ENCODE measurements around the gene LRRFIP1.

The LRRFIP1 gene

DNA sequence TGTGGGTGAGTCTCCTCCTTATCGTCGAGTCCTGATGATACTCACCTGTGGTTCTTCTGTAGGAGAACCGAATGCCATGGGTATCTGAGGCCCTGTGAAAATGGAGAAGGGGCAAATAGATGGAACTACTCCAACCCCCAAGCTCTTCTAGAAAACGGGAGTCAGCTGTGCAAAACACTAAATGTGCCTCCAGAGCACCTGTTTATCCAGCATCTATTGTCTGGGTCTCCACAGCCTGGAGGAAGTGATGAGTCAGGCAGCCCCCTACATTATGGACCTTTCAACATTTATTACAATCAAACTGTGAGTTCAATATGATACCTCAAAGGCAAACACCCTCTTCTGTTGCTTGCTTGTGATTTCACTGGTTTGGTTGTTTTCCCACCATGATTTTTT lies 9.8 kb upstream of the LRRFIP1 start:
- no peak overlapping the region for H3K4me3 ChIP-seq (ENCODE audit: low read depth, low read length)

- H3K4me3 ChIP-seq (ENCODE audit: low read depth, low read length) = no peak overlapping the region
These were observed 8.9 kb upstream of the LRRFIP1 start for GRCh38 chr2:237618449-237618848.

- H3K4me3 ChIP-seq (ENCODE audit: low read depth, low read length) = no peak overlapping the region
These were observed 3.7 kb upstream of the LRRFIP1 start for GRCh38 chr2:237623428-237624403.

DNA sequence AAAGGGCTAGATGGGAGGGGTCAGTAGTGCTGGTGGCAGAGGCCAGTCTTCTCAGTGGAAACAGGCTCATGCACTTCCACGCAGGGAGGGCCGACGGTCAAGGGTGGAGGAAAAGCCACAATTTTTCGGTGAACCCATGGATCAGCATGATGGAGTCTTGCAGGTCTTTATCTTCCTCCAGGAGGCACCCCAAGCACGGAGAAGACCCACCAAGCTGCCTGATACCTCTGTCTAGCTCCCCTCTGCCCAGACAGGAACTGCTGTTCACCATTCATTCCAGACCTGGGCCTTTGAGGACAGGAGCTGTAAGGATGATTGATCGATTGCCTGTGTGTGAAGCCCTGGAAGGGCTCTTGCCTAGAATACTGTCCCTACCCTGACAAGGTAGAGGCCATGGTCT lies 2.8 kb upstream of the LRRFIP1 start:
- no peak overlapping the region for H3K4me3 ChIP-seq (ENCODE audit: low read depth, low read length)

- H3K4me3 ChIP-seq (ENCODE audit: low read depth, low read length) = no peak overlapping the region
These were observed 2.1 kb upstream of the LRRFIP1 start for GRCh38 chr2:237625216-237625705.

DNA sequence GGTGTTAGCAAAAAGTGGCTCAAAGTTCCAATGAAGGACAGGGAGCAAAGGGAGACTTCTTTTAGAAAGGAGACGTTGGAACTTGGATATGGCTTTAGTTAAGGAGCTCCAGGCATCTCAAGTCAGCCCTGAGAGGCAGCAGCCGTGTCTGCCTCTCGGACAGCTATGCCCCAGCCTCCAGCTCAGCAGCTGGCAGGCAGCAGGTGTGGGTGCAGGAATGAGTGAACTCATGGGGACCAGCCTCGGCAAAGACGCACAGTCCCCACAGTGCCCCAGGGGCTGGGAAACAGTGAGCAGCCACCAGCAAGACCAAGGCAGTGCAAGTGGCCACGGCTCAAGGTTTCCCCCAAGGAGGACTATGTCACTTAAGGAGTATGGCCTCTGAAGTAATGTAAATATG lies 1.6 kb upstream of the LRRFIP1 start:
- no peak overlapping the region for H3K4me3 ChIP-seq (ENCODE audit: low read depth, low read length)

DNA sequence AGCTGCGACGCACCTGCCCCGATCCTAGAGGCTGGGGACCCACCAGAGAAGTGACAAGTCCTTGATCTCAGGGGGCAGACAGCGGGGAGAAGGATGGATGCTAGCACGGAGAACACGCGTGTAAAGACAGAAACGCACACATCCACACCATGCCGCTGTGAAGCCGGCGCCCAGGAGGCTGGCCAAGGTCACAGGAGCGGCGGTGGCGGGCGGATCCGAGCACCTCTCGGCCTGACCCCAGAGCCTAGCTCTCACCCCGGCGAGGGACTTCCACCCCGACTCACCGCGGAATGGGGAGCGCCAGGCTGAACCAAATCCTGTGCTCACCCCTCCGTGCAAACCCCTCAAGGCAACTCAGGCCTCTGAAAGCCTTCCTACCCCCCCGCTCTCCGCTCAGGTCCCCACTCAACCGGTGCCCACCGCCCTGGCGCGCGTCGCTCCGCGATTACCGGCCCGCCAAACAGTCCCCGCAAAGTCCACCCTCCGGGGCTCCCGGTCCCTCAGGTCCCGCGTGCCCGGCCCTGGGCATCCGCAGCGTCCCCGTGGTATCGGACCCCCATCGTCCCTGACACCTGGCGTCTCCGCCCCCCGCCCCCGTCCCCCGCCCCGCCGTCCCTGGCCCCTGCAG lies 460 bp upstream of the LRRFIP1 start:
- peak overlapping the region; percentile 27 for H3K4me3 ChIP-seq (ENCODE audit: low read depth, low read length)

- H3K4me3 ChIP-seq (ENCODE audit: low read depth, low read length) = peak overlapping the region; percentile 50
These were observed 1.1 kb downstream of the LRRFIP1 start for GRCh38 chr2:237628247-237629187.

GRCh38 chr2:237629188-237629534 lies 1.8 kb downstream of the LRRFIP1 start:
- H3K4me3 ChIP-seq (ENCODE audit: low read depth, low read length) = no peak overlapping the region

- no peak overlapping the region for H3K4me3 ChIP-seq (ENCODE audit: low read depth, low read length)
These were observed 2.4 kb downstream of the LRRFIP1 start for GRCh38 chr2:237629739-237630138.

GRCh38 chr2:237630216-237631000 lies 3.0 kb downstream of the LRRFIP1 start:
- H3K4me3 ChIP-seq (ENCODE audit: low read depth, low read length) = no peak overlapping the region

- H3K4me3 ChIP-seq (ENCODE audit: low read depth, low read length) = no peak overlapping the region
These were observed 3.8 kb downstream of the LRRFIP1 start for GRCh38 chr2:237631007-237631785.

DNA sequence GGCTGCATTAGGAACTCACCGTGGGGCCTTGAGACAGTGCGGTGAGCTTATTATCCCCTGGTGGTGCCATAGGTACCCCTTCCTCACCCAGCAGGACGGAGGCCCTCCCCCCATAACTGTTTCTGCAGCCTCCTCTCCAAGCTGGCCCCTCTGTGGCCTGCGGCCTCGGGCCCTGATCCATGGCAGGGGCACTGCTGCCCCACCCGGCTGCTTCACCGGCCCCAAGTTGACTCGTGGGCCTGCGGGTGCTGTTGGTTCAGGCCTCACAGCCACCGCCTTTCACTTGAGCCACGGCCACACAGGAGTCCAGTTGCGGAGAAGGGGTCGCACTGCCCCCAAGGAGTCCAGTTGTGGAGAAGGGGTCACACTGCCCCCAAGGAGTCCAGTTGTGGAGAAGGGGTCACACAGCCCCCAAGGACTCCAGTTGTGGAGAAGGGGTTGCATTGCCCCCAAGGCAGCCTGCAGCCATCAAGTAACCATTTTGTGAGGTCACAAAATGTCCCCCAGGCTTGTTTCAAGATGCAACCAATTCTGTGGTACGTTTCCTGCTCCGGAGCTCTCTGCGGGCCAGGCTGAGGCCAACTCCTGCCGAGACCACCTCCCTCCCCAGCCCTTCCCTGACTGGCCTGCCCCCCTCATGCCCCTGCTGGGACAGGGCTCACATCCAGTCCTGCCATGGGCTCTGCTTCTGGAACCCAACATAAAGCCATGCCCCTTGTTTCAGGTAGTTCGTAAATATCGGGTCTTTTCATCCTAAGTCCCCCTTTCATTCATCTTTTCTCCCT lies 4.6 kb downstream of the LRRFIP1 start:
- no peak overlapping the region for H3K4me3 ChIP-seq (ENCODE audit: low read depth, low read length)

GRCh38 chr2:237633061-237633561 lies 5.7 kb downstream of the LRRFIP1 start:
- no peak overlapping the region for H3K4me3 ChIP-seq (ENCODE audit: low read depth, low read length)

- H3K4me3 ChIP-seq (ENCODE audit: low read depth, low read length) = no peak overlapping the region
These were observed 9.2 kb downstream of the LRRFIP1 start for GRCh38 chr2:237636578-237636977.

DNA sequence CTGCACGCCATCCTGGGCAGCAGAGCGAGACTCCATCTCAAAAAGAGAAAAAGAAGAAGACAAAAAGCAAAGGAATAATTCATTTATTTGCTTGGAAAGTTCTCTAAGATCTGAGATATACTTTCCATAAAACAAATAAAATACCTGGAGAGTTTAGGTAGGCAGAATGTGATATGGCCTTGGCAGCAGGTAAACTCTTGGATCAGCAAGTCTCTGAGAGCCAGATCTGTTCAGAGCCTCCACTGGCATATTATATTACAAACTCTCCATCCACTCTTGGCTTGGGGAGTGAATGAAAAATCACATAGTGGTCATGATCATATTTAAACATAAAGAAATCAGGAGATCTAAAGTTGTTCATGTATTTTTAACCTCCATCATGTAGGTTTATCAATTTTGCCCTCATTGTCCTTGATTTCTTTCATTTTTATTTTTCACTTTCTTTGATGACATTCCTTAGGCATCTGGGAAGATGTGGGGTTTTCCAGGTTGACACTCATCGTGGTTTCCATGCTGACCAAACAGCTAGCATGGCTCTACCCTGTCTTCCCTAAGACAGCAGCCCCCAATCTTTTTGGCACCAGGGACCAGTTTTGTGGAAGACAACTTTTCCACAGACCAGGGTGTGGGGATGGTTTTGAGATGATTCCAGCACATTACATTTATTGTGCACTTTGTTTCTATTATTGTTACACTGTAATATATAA lies 10.2 kb downstream of the LRRFIP1 start:
- no peak overlapping the region for H3K4me3 ChIP-seq (ENCODE audit: low read depth, low read length)

DNA sequence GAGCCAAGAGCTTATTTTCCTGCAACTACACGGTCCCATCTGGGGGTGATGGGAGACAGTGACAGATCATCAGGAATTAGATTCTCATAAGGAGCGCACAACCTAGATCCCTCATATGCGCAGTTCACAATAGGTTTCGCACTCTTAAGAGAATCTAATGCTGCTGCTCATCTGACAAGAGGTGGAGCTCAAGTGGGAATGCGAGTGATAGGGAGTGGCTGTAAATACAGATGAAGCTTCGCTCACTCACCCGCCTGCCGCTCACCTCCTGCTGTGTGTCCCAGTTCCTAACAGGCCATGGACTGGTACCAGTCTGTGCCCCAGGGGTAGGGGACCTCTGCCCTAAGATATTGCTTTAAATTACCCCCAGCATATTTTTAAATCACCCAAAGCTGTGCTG lies 10.8 kb downstream of the LRRFIP1 start:
- H3K4me3 ChIP-seq (ENCODE audit: low read depth, low read length) = no peak overlapping the region

Measured in iPS-11a (cell line).